C4-2B (cell line): ENCODE results near the gene FRMD4A.

Experiments
- CTCF ChIP-seq: fragments of 450-650 bp; conservative IDR thresholded peaks from 2 replicates; pipeline ENCODE4 v1.5.1; 2017; ENCODE audit warnings: mild to moderate bottlenecking
- ZFX ChIP-seq: fragments of 450-650 bp; IDR thresholded peaks from 2 replicates; pipeline ENCODE4 v1.6.1; 2017

DNA sequence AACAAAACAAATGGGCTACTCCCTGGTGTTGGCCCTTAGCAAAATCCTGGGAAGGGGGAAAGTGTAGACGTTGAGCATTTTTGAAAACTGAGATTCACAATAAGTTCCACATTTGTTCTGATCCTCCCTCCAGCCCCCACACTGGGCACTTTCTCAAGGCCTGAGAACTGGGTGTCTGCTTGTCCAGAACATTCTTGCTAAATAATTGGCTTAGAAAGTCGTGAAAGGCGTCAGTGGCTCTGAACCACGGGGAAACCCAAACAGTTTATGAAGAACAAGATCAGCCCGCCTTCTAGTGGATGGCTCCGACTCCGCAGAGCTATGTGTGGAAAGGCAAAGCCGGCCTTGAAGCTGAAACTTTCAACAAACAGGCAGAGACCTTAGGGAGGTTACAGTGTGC is 373.9 kb downstream of the FRMD4A start:
- no peak for TF ChIP-seq CTCF
- TF ChIP-seq ZFX: no peak
